Smooth muscle cell (in vitro differentiated cells): ENCODE results near the gene SMYD3. TPM values are rescaled to one million over a fixed set of nuclear protein-coding genes. Genes with fewer than 3 reads are reported as not detected.

Experiments
- DNase-seq: peaks from one replicate; lab custom pipeline; 2025; ENCODE audit not compliant: unreplicated experiment; lab: John Stamatoyannopoulos, UW
- H2AFZ ChIP-seq: fragments of 200-600 bp; sonication (generic); 2 replicates; pipeline ENCODE4 v1.6.0; 2016; ENCODE audit warnings: antibody characterized with exemption, low read depth, mild to moderate bottlenecking
- H3F3A ChIP-seq: fragments of 200-600 bp; sonication (generic); 2 replicates; pipeline ENCODE4 v1.6.0; 2017; ENCODE audit warnings: antibody characterized with exemption, low read depth
- H3K27ac ChIP-seq: fragments of 200-600 bp; sonication (generic); 2 replicates; pipeline ENCODE4 v1.5.1; 2016; ENCODE audit warnings: low read depth, mild to moderate bottlenecking
- H3K27me3 ChIP-seq: fragments of 200-600 bp; sonication (generic); 2 replicates; pipeline ENCODE4 v1.6.1; 2016; ENCODE audit warnings: low read depth, mild to moderate bottlenecking
- H3K36me3 ChIP-seq: fragments of 200-600 bp; sonication (generic); 2 replicates; pipeline ENCODE4 v1.5.1; 2016; ENCODE audit warnings: low read depth
- H3K4me1 ChIP-seq: fragments of 200-600 bp; sonication (generic); 2 replicates; pipeline ENCODE4 v1.5.1; 2016; ENCODE audit warnings: low read depth
- H3K4me2 ChIP-seq: fragments of 200-600 bp; sonication (generic); 2 replicates; pipeline ENCODE4 v1.6.0; 2016; ENCODE audit warnings: mild to moderate bottlenecking
- H3K4me3 ChIP-seq: fragments of 200-600 bp; sonication (generic); 2 replicates; pipeline ENCODE4 v1.5.1; 2016; ENCODE audit warnings: mild to moderate bottlenecking
- H3K79me2 ChIP-seq: fragments of 200-600 bp; sonication (generic); 2 replicates; pipeline ENCODE4 v1.6.0; 2016; ENCODE audit warnings: low read depth, mild to moderate bottlenecking
- H3K9ac ChIP-seq: fragments of 200-600 bp; sonication (generic); 2 replicates; pipeline ENCODE4 v1.6.0; 2016; ENCODE audit warnings: low read depth
- H3K9me3 ChIP-seq: fragments of 200-600 bp; sonication (generic); replicated peaks from 2 replicates; pipeline ENCODE4 v1.5.1; 2016; ENCODE audit warnings: low read depth
- H4K20me1 ChIP-seq: fragments of 200-600 bp; sonication (generic); 2 replicates; pipeline ENCODE4 v1.6.0; 2016; ENCODE audit warnings: low read depth
- WGBS: methylation state at CpG from one replicate; pipeline ENCODE4 v1.1.7; 2016; ENCODE audit warnings: low lambda C conversion rate; 5-methylcytosine and 5-hydroxymethylcytosine counted together
- polyA plus RNA-seq: library from polyadenylated mRNA; unstranded; fragments of >200 nt; fragmentation: Nextera tagmentation; extraction: Ambion mirVana; gene quantifications from 2 replicates; pipeline ENCODE4 v1.2.1, GENCODE V29; 2016
- total RNA-seq: library from RNA; depleted of rRNA; stranded (reverse); fragments of >200 nt; gene quantifications from 2 replicates; pipeline ENCODE4 v1.2.3, GENCODE V29; 2014
- TF ChIP-seq, protein P1 (sequence below): fragments of 200-600 bp; sonication (generic); IDR thresholded peaks from 2 replicates; pipeline ENCODE4 v1.5.1; 2017; ENCODE audit warnings: borderline replicate concordance, mild to moderate bottlenecking, antibody characterized with exemption; ENCODE audit not compliant: insufficient read depth, poor library complexity, severe bottlenecking

SMYD3 gene
- total and polyA plus RNA-seq, 2 experiments from 2014 or later: 162 to 301 TPM

DNA sequence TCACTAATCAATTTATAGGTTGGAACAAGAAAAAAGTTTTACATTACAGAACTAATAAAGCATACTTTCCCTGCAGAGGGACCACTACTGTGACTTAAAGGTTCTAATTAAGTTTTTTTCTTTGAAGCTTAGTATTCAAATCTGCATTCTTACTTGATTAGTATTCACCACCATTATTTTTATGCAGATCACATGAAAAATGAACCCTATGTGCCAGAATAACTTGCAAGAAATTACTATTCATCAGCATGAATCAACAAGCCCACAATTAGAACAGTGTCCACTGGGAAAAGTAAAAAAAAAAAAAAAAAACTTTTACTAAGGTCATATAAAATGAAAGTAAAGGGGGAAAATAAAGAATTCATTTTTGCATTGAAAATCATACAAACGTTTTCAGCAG is 90.8 kb downstream of the SMYD3 start:
- no peak overlapping the region for H2AFZ ChIP-seq
- H3K4me1 ChIP-seq: no peaks in the 10 kb centered on the region
- no peaks in the 10 kb centered on the region for H3K36me3 ChIP-seq
- H4K20me1 ChIP-seq: no peaks in the 10 kb centered on the region
- H3K9ac ChIP-seq: no peak overlapping the region
- H3K27ac ChIP-seq: no peak overlapping the region
- no peak overlapping the region for H3K4me2 ChIP-seq
- no peaks in the 10 kb centered on the region for H3K79me2 ChIP-seq
- no peaks in the 10 kb centered on the region for H3K27me3 ChIP-seq
- DNase-seq: no peak
- H3K4me3 ChIP-seq: no peak overlapping the region
- no peaks in the 10 kb centered on the region for H3K9me3 ChIP-seq
- WGBS: 88% methylated on average over 1 of the region's 1 CpG
- TF ChIP-seq, protein P1, sequence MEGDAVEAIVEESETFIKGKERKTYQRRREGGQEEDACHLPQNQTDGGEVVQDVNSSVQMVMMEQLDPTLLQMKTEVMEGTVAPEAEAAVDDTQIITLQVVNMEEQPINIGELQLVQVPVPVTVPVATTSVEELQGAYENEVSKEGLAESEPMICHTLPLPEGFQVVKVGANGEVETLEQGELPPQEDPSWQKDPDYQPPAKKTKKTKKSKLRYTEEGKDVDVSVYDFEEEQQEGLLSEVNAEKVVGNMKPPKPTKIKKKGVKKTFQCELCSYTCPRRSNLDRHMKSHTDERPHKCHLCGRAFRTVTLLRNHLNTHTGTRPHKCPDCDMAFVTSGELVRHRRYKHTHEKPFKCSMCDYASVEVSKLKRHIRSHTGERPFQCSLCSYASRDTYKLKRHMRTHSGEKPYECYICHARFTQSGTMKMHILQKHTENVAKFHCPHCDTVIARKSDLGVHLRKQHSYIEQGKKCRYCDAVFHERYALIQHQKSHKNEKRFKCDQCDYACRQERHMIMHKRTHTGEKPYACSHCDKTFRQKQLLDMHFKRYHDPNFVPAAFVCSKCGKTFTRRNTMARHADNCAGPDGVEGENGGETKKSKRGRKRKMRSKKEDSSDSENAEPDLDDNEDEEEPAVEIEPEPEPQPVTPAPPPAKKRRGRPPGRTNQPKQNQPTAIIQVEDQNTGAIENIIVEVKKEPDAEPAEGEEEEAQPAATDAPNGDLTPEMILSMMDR: no peak
- no peaks in the 10 kb centered on the region for H3F3A ChIP-seq

DNA sequence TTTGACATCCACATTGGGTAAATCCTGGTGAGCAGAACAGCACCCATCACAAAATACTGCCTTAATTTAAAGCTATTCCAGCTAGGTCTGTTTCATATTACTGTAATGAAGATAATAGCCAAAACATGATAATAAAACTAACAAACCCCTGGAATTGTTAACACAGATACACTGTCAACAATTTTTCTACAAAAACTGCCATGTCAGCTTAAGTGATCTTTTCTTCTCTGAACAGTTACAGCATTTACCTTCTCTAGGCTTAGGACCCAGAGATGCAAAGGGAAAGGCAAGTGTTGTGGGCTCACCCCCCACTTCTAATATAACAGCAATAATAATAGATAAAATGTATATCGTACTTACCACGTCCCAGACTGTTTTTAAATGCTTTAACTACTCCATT is 92.1 kb downstream of the SMYD3 start:
- H3K36me3 ChIP-seq: no peaks in the 10 kb centered on the region
- H4K20me1 ChIP-seq: no peaks in the 10 kb centered on the region
- TF ChIP-seq, protein P1: no peak
- H3F3A ChIP-seq: no peaks in the 10 kb centered on the region
- no peaks in the 10 kb centered on the region for H3K9me3 ChIP-seq
- H3K4me2 ChIP-seq: no peak overlapping the region
- DNase-seq: no peak
- no peak overlapping the region for H2AFZ ChIP-seq
- H3K79me2 ChIP-seq: no peaks in the 10 kb centered on the region
- H3K27ac ChIP-seq: no peak overlapping the region
- H3K4me1 ChIP-seq: no peaks in the 10 kb centered on the region
- WGBS: 93% methylated on average over 2 of the region's 2 CpGs
- no peak overlapping the region for H3K4me3 ChIP-seq
- no peaks in the 10 kb centered on the region for H3K27me3 ChIP-seq
- no peak overlapping the region for H3K9ac ChIP-seq

DNA sequence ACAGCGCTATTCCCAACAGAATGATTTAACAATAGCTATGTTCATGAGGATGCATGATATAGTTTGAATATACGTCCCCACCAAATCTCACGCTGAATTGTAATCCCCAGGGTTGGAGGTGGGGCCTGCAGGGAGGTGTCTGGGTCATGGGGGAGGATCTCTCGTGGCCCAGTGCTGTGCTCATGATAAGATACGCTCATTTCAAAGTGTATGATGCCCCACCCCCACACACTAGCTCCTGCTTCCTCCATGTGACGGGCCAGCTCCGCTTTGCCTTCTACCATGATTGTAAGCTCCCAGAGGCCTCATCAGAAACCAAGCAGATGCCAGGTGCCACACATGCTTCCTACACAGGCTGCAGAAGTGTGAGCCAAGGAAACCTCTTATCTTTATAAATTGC is 93.6 kb downstream of the SMYD3 start:
- TF ChIP-seq, protein P1: no peak
- DNase-seq: no peak
- H3K4me1 ChIP-seq: no peaks in the 10 kb centered on the region
- H3K36me3 ChIP-seq: no peaks in the 10 kb centered on the region
- H3K9me3 ChIP-seq: no peaks in the 10 kb centered on the region
- no peaks in the 10 kb centered on the region for H4K20me1 ChIP-seq
- no peaks in the 10 kb centered on the region for H3K27me3 ChIP-seq
- 94% methylated on average over 7 of the region's 7 CpGs for WGBS
- H3F3A ChIP-seq: no peaks in the 10 kb centered on the region
- no peak overlapping the region for H3K9ac ChIP-seq
- H2AFZ ChIP-seq: no peak overlapping the region
- H3K4me2 ChIP-seq: no peak overlapping the region
- H3K27ac ChIP-seq: no peak overlapping the region
- no peaks in the 10 kb centered on the region for H3K79me2 ChIP-seq
- H3K4me3 ChIP-seq: no peak overlapping the region

DNA sequence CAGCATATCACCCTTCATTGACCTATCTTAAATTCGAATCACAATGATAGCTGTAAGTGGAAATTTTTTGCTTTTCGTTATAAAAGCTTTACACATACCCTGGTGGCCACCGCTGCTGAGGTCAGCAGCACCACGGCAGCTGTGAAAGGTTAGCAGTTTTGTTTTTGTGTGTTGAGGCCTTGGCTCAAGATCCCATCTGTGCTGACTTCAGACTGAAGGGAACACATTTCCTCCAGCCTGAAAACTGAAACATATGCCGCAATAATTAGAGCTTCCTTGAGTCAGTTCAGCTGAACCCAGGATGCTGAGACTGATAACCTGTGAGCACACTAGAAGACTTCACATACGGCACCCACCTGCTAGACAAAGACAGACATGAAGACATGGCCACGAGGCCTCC is 103.0 kb downstream of the SMYD3 start:
- Histone ChIP-seq H3K36me3 (no peaks in the 10 kb centered on the region), H4K20me1 (peaks cover 40% of the 10 kb centered on the region), H3K9me3 (no peaks in the 10 kb centered on the region), H3K4me2 (no peak overlapping the region), H2AFZ (no peak overlapping the region), H3K27me3 (no peaks in the 10 kb centered on the region), H3K27ac (no peak overlapping the region), H3K4me3 (no peak overlapping the region), H3K79me2 (no peaks in the 10 kb centered on the region), H3K9ac (no peak overlapping the region), H3F3A (no peaks in the 10 kb centered on the region), H3K4me1 (no peaks in the 10 kb centered on the region)
- no peak for DNase-seq
- TF ChIP-seq, protein P1: no peak
- 85% methylated on average over 7 of the region's 7 CpGs for WGBS
